Measurements from ENCODE around the gene CLEC17A.
A peak's percentile ranks its signal among the peaks of the same experiment; 100 is the strongest.

Gene CLEC17A

DNA sequence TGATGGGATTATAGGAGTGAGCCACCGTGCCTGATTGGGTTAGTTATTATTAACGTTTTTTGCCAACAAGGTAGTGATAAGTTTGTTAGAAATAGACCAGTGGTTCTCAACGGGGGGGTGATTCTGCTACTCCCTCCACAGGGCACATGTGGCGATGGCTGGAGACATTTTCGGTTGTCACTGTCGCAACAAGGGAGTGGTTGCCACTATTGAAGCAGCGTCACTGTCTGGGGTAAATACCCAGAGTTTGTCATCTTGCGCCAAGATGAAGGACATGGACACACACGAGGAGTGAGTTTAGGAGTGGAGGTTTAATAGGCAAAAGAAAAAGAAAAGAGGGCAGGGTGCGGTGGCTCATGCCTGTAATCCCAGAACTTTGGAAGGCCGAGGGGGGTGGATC is 72.8 kb downstream of the CLEC17A start:
- DNase-seq: no peak

DNA sequence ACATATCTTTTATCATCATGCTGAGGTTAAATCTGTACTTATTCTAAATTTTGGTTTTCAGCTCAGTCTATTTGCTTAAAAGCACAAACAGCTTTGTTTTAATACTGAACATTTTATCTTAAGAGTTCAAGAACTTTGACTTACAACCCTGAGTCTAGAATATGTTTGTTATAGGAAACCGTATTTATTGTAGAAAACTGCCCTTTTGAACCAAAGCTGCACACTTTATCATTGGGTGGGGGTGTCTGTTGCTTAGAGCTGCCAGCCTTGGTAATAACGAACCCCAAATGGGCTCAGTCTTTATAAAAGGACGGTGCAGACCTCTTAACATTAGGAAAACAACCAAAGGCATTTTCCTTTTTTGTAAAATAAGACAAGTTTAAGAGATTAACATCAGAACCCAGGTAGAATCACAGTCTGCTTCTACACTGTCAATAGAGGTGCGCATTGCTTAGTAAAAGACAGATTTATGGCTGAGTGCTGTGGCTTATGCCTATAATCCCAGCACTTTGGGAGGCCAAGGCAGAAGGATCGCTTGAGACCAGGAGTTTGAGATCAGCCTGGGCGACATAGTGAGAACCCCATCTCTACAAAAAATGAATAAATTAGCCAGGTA is 77.1 kb downstream of the CLEC17A start:
- DNase-seq: peak; percentile 39

DNA sequence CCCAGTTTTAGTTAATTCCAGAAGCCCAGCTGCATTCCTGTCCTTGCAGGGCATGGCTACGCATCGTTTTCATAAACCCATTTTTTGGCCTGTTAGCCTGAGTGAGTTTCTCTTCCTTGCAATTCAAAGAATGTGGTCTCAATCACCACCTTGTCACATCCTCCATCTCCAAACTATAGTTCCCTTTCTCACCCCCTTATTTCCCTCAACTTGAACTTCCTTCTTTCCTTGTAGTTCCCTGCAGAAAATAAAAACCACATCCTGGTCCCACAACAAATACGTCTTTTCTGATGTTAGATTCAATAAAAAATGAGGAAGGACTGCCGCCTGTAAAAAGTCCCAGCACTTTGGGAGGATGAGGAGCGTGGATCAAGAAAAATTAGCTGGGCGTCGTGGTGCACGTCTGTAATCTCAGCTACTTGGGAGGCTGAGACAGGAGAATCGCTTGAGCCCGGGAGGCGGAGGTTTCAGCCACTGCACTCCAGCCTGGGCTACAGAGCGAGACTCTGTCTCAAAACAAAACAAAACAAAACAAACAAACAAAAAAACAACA is 78.6 kb downstream of the CLEC17A start:
- DNase-seq: no peak

Measured in NCI-H82 (cell line).